Liver (tissue), 3 donors: ENCODE results near the gene GPR161.

Experiments used
- CTCF ChIP-seq: fragments of 150-350 bp; IDR thresholded peaks from 2 replicates; pipeline ENCODE4 v1.5.1; 2017; ENCODE audit warnings: improper control_type of control experiment, low read depth, low read length; ENCODE audit not compliant: missing input control
- EGR1 ChIP-seq, 2 donors: IDR thresholded peaks; 2 replicates each; pipeline ENCODE4 v1.6.1; 2016 to 2018; ENCODE audit warnings: antibody characterized with exemption in 2 of 2, low read depth in 2 of 2
- MAX ChIP-seq: IDR thresholded peaks from 2 replicates; pipeline ENCODE4 v1.6.1; 2016; ENCODE audit warnings: antibody characterized with exemption
- RAD21 ChIP-seq, 2 donors: IDR thresholded peaks; 2 replicates each; pipeline ENCODE4 v1.6.1; 2016; ENCODE audit warnings: antibody characterized with exemption in 2 of 2, mild to moderate bottlenecking in 2 of 2
- REST ChIP-seq: IDR thresholded peaks from 2 replicates; pipeline ENCODE4 v1.6.1; 2016; ENCODE audit warnings: antibody characterized with exemption, mild to moderate bottlenecking
- RXRA ChIP-seq, 2 donors: IDR thresholded peaks; 2 replicates each; pipeline ENCODE4 v1.6.1; 2017 to 2018; ENCODE audit warnings: antibody characterized with exemption in 2 of 2, mild to moderate bottlenecking in 1 of 2
- YY1 ChIP-seq: IDR thresholded peaks from 2 replicates; pipeline ENCODE4 v1.6.1; 2016; ENCODE audit warnings: antibody characterized with exemption, mild to moderate bottlenecking
- donor health status: healthy.
- donor health status: healthy.

GRCh38 chr1:168178227-168178637 lies 41.5 kb upstream of the GPR161 start:
- TF ChIP-seq CTCF (no peak), REST (no peak), YY1 (no peak), RAD21 (IDR thresholded peaks at IDR 0.05) (no peak), MAX (no peak), EGR1 (IDR thresholded peaks at IDR 0.05; ENCODE audit: low read depth in 2 of 2) (no peak), RXRA (IDR thresholded peaks at IDR 0.05) (no peak)
